Astrocyte (in vitro differentiated cells and primary cell): Measurements from ENCODE around the gene RTN4IP1. TPM values are rescaled to one million over a fixed set of nuclear protein-coding genes. Genes with fewer than 3 reads are reported as not detected.
A peak's percentile ranks its signal among the peaks of the same experiment; 100 is the strongest.
"Not testable (repeated sequence)": the region's sequence is repeated elsewhere in the genome, so short reads cannot be mapped to it uniquely, and the experiment has no call there.

Experiments
- DNase-seq: peaks from one replicate; pipeline ENCODE4 v3.0.0-alpha.2; 2010; ENCODE audit warnings: low read depth
- FAIRE-seq: peaks from 2 replicates; lab custom pipeline; 2011; peaks lifted over from hg19 to GRCh38; lab: Jason Lieb, UNC
- H2AFZ ChIP-seq: 2 replicates; pipeline ENCODE4 v1.6.0; 2012; ENCODE audit warnings: low read depth, low read length, inconsistent platforms
- H3K27ac ChIP-seq: 2 replicates; pipeline ENCODE4 v1.5.1; 2011; ENCODE audit warnings: low read depth, low read length, inconsistent platforms
- H3K27me3 ChIP-seq: 2 replicates; pipeline ENCODE4 v1.6.0; 2011; ENCODE audit warnings: low read length, inconsistent platforms; ENCODE audit not compliant: insufficient read depth
- H3K36me3 ChIP-seq: 2 replicates; pipeline ENCODE4 v1.5.1; 2011; ENCODE audit warnings: low read length, inconsistent platforms; ENCODE audit not compliant: insufficient read depth
- H3K4me1 ChIP-seq: 2 replicates; pipeline ENCODE4 v1.5.1; 2011; ENCODE audit warnings: low read length, inconsistent platforms; ENCODE audit not compliant: insufficient read depth
- H3K4me2 ChIP-seq: 2 replicates; pipeline ENCODE4 v1.6.0; 2012; ENCODE audit warnings: low read length, inconsistent platforms
- H3K4me3 ChIP-seq: 2 replicates; pipeline ENCODE4 v1.5.1; 2011; ENCODE audit warnings: low read depth, mild to moderate bottlenecking, low read length, inconsistent platforms; ENCODE audit not compliant: insufficient read depth
- H3K79me2 ChIP-seq: 2 replicates; pipeline ENCODE4 v1.6.0; 2012; ENCODE audit warnings: mild to moderate bottlenecking, low read length, inconsistent platforms; ENCODE audit not compliant: insufficient read depth
- H3K9ac ChIP-seq: 2 replicates; pipeline ENCODE4 v1.6.0; 2012; ENCODE audit warnings: mild to moderate bottlenecking, low read length, inconsistent platforms
- H3K9me3 ChIP-seq: 2 replicates; pipeline ENCODE4 v1.5.1; 2012; ENCODE audit warnings: low read depth, mild to moderate bottlenecking, low read length, inconsistent platforms; ENCODE audit not compliant: insufficient read depth
- H4K20me1 ChIP-seq: 2 replicates; pipeline ENCODE4 v1.6.0; 2012; ENCODE audit warnings: low read length, inconsistent platforms; ENCODE audit not compliant: insufficient read depth
- H3K27ac Mint-ChIP-seq: one replicate; pipeline ENCODE4 v1.8.0; 2021; ENCODE audit warnings: mild to moderate bottlenecking, mixed read lengths; ENCODE audit not compliant: unreplicated experiment
- H3K27me3 Mint-ChIP-seq: one replicate; pipeline ENCODE4 v1.8.0; 2021; ENCODE audit warnings: low read depth, mixed read lengths; ENCODE audit not compliant: unreplicated experiment
- H3K36me3 Mint-ChIP-seq: one replicate; pipeline ENCODE4 v1.8.0; 2021; ENCODE audit warnings: low read depth, mixed read lengths; ENCODE audit not compliant: unreplicated experiment
- H3K4me1 Mint-ChIP-seq: one replicate; pipeline ENCODE4 v1.8.0; 2021; ENCODE audit warnings: low read depth, mixed read lengths; ENCODE audit not compliant: unreplicated experiment
- H3K4me3 Mint-ChIP-seq: one replicate; pipeline ENCODE4 v1.8.0; 2021; ENCODE audit warnings: mild to moderate bottlenecking, moderate library complexity, mixed read lengths; ENCODE audit not compliant: unreplicated experiment
- H3K9me3 Mint-ChIP-seq: one replicate; pipeline ENCODE4 v1.8.0; 2021; ENCODE audit warnings: mild to moderate bottlenecking, mixed read lengths; ENCODE audit not compliant: unreplicated experiment
- CTCF ChIP-seq: IDR thresholded peaks from 2 replicates; pipeline ENCODE4 v1.5.1; 2011; ENCODE audit warnings: low read depth, mild to moderate bottlenecking, inconsistent platforms, low read length, moderate library complexity; ENCODE audit not compliant: insufficient read depth
- EZH2 ChIP-seq: IDR thresholded peaks from 2 replicates; pipeline ENCODE4 v1.6.1; 2012; ENCODE audit warnings: mild to moderate bottlenecking, low read length, inconsistent platforms; ENCODE audit not compliant: insufficient read depth
- total RNA-seq: library from RNA; stranded (reverse); gene quantifications from 2 replicates; pipeline ENCODE4 v1.2.1, GENCODE V29; 2021

Gene RTN4IP1
- total RNA-seq, 1 donor from 2014 or later = 5.3 TPM

GRCh38 chr6:106549521-106549920 is 79.8 kb downstream of the RTN4IP1 start:
- H3K4me1 Mint-ChIP-seq = peaks cover 25% of the 10 kb centered on the region
- peaks cover 3% of the 10 kb centered on the region for H3K27me3 Mint-ChIP-seq
- no peak for FAIRE-seq
- Histone ChIP-seq H2AFZ (no peak overlapping the region), H3K9ac (no peak overlapping the region), H3K27ac (no peak overlapping the region), H3K4me2 (no peak overlapping the region), H3K9me3 (no peaks in the 10 kb centered on the region), H4K20me1 (no peaks in the 10 kb centered on the region), H3K4me3 (no peak overlapping the region), H3K4me1 (peaks cover 27% of the 10 kb centered on the region), H3K79me2 (no peaks in the 10 kb centered on the region), H3K36me3 (no peaks in the 10 kb centered on the region), H3K27me3 (no peaks in the 10 kb centered on the region)
- H3K27ac Mint-ChIP-seq = no peak overlapping the region
- H3K4me3 Mint-ChIP-seq = no peak overlapping the region
- no peaks in the 10 kb centered on the region for H3K9me3 Mint-ChIP-seq
- TF ChIP-seq CTCF (no peak), EZH2 (no peak)
- no peaks in the 10 kb centered on the region for H3K36me3 Mint-ChIP-seq
- no peak for DNase-seq

GRCh38 chr6:106548926-106549455 is 80.3 kb downstream of the RTN4IP1 start:
- H3K9ac ChIP-seq, H4K20me1 ChIP-seq, H3K4me3 Mint-ChIP-seq, H3K9me3 Mint-ChIP-seq, H3K27me3 ChIP-seq, H3K9me3 ChIP-seq, H2AFZ ChIP-seq, H3K27me3 Mint-ChIP-seq, FAIRE-seq, H3K4me2 ChIP-seq, H3K79me2 ChIP-seq, H3K27ac ChIP-seq, H3K36me3 ChIP-seq, H3K4me3 ChIP-seq, H3K36me3 Mint-ChIP-seq, H3K27ac Mint-ChIP-seq, DNase-seq: not testable (repeated sequence)
- peaks cover 25% of the 10 kb centered on the region for H3K4me1 Mint-ChIP-seq
- peaks cover 27% of the 10 kb centered on the region for H3K4me1 ChIP-seq

GRCh38 chr6:106547601-106548453 is 81.5 kb downstream of the RTN4IP1 start:
- Mint-ChIP-seq H3K9me3 (no peaks in the 10 kb centered on the region), H3K27me3 (no peaks in the 10 kb centered on the region), H3K36me3 (no peaks in the 10 kb centered on the region), H3K4me1 (peaks cover 25% of the 10 kb centered on the region), H3K4me3 (no peak overlapping the region), H3K27ac (peak overlapping the region; percentile 73)
- no peak overlapping the region for H3K4me3 ChIP-seq
- DNase-seq (peak; percentile 87), FAIRE-seq (no peak)
- no peaks in the 10 kb centered on the region for H3K27me3 ChIP-seq
- no peaks in the 10 kb centered on the region for H3K9me3 ChIP-seq
- H3K4me2 ChIP-seq = peak overlapping the region; percentile 50
- peak overlapping the region; percentile 35 for H3K27ac ChIP-seq
- H3K4me1 ChIP-seq = peaks cover 27% of the 10 kb centered on the region
- peak overlapping the region; percentile 21 for H3K9ac ChIP-seq
- no peak overlapping the region for H2AFZ ChIP-seq
- no peak for TF ChIP-seq CTCF
- TF ChIP-seq EZH2 = no peak
- no peaks in the 10 kb centered on the region for H4K20me1 ChIP-seq
- no peaks in the 10 kb centered on the region for H3K36me3 ChIP-seq
- no peaks in the 10 kb centered on the region for H3K79me2 ChIP-seq
